HL-60 (cell line): ENCODE results near the gene CCR2.
A peak's percentile ranks its signal among the peaks of the same experiment; 100 is the strongest.

Experiments used
- DNase-seq, 2 experiments: peaks; one replicate each; pipeline ENCODE4 v3.0.0-alpha.2; 2010 to 2020; ENCODE audit warnings: low read depth in 1 of 2, low spot score in 1 of 2
- H3K27ac ChIP-seq: fragments of 250-450 bp; sonication (Bioruptor Pico); replicated peaks from 2 replicates; pipeline ENCODE4 v1.5.1; 2020; ENCODE audit warnings: mild to moderate bottlenecking, moderate library complexity
- H3K27me3 ChIP-seq: fragments of 250-450 bp; sonication (Bioruptor Pico); 2 replicates; pipeline ENCODE4 v1.5.1; 2021; ENCODE audit warnings: mild to moderate bottlenecking, moderate library complexity; ENCODE audit not compliant: insufficient read depth, poor library complexity, severe bottlenecking
- H3K4me3 ChIP-seq: replicated peaks from 2 replicates; pipeline ENCODE4 v1.5.1; 2011; ENCODE audit warnings: mild to moderate bottlenecking, control low read depth, low read length; ENCODE audit not compliant: insufficient read depth
- CTCF ChIP-seq: IDR thresholded peaks from one replicate; pipeline ENCODE4 v1.5.1; 2011; ENCODE audit warnings: low read length, control low read depth, inconsistent platforms; ENCODE audit not compliant: insufficient read depth
- GABPA ChIP-seq: IDR thresholded peaks from 2 replicates; pipeline ENCODE4 v1.6.1; 2012; ENCODE audit warnings: low read depth
- POLR2AphosphoS5 ChIP-seq: IDR thresholded peaks from 2 replicates; pipeline ENCODE4 v1.6.1; 2012; ENCODE audit warnings: low read depth
- REST ChIP-seq: IDR thresholded peaks from 2 replicates; pipeline ENCODE4 v1.6.1; 2012; ENCODE audit warnings: low read depth; ENCODE audit not compliant: insufficient replicate concordance
- SPI1 ChIP-seq: IDR thresholded peaks from 2 replicates; pipeline ENCODE4 v1.6.1; 2012; ENCODE audit warnings: low read depth, mild to moderate bottlenecking, borderline replicate concordance

Gene CCR2

GRCh38 chr3:46372492-46373359 is 18.8 kb downstream of the CCR2 start:
- TF ChIP-seq CTCF (peak; percentile 84), SPI1 (no peak)
- no peak overlapping the region for H3K4me3 ChIP-seq
- no peaks in the 10 kb centered on the region for H3K27me3 ChIP-seq
- peak in 1 of 2 experiments; percentile 52 for DNase-seq
- H3K27ac ChIP-seq = no peak overlapping the region

- H3K27me3 ChIP-seq = no peaks in the 10 kb centered on the region
- H3K4me3 ChIP-seq = no peak overlapping the region
- DNase-seq = no peak
- no peak overlapping the region for H3K27ac ChIP-seq
- TF ChIP-seq POLR2AphosphoS5 = no peak
- no peak for TF ChIP-seq CTCF
- no peak for TF ChIP-seq REST
- no peak for TF ChIP-seq SPI1
- no peak for TF ChIP-seq GABPA
Measured at GRCh38 chr3:46374755-46375154, 20.8 kb downstream of the CCR2 start.

- no peak for TF ChIP-seq POLR2AphosphoS5
- TF ChIP-seq CTCF = no peak
- no peak for TF ChIP-seq REST
- no peak for TF ChIP-seq SPI1
- TF ChIP-seq GABPA = no peak
- H3K27me3 ChIP-seq = no peaks in the 10 kb centered on the region
- DNase-seq = no peak
- no peak overlapping the region for H3K27ac ChIP-seq
- no peak overlapping the region for H3K4me3 ChIP-seq
Measured at GRCh38 chr3:46375218-46375617, 21.3 kb downstream of the CCR2 start.

GRCh38 chr3:46375814-46376213 is 21.9 kb downstream of the CCR2 start:
- TF ChIP-seq REST = no peak
- H3K27me3 ChIP-seq = no peaks in the 10 kb centered on the region
- H3K4me3 ChIP-seq = no peak overlapping the region
- no peak overlapping the region for H3K27ac ChIP-seq
- no peak for DNase-seq
